Measurements from ENCODE around the gene ZBTB5.

GRCh38 chr9:37495571-37495970, 30.3 kb upstream of the ZBTB5 start:
- no peak for TF ChIP-seq ZBTB49 (CRISPR knock-in tag; IDR thresholded peaks at IDR 0.05; ENCODE audit: borderline replicate concordance)
- TF ChIP-seq MAZ (CRISPR knock-in tag; conservative IDR thresholded peaks at IDR 0.05 in 1 of 2, IDR thresholded peaks at IDR 0.05 in 1 of 2), result no peak
- no peak for TF ChIP-seq ZBTB40 (IDR thresholded peaks at IDR 0.05)
- no peak for TF ChIP-seq ZBTB40 (CRISPR knock-in tag; IDR thresholded peaks at IDR 0.05)

All from K562 (cell line).